Urothelium cell line (cell line): Measurements from ENCODE around the gene ZNF385A.
"Not testable (repeated sequence)": the region's sequence is repeated elsewhere in the genome, so short reads cannot be mapped to it uniquely, and the experiment has no call there.

ENCODE experiments used
- DNase-seq: peaks from one replicate; pipeline ENCODE4 v3.0.0; 2011; ENCODE audit warnings: low spot score, mixed read lengths
- FAIRE-seq: peaks from 2 replicates; lab custom pipeline; 2011; peaks lifted over from hg19 to GRCh38; lab: Jason Lieb, UNC

The ZNF385A gene

GRCh38 chr12:54333420-54334034 is 51.0 kb downstream of the ZNF385A start:
- no peak for DNase-seq
- no peak for FAIRE-seq

GRCh38 chr12:54331461-54331860 is 53.1 kb downstream of the ZNF385A start:
- no peak for DNase-seq
- FAIRE-seq = no peak

- no peak for FAIRE-seq
- DNase-seq = no peak
These were observed 54.1 kb downstream of the ZNF385A start for GRCh38 chr12:54330442-54330841.

GRCh38 chr12:54329759-54330158 is 54.8 kb downstream of the ZNF385A start:
- DNase-seq (no peak), FAIRE-seq (no peak)

GRCh38 chr12:54328595-54329337 is 55.8 kb downstream of the ZNF385A start:
- DNase-seq (no peak), FAIRE-seq (no peak)

GRCh38 chr12:54325442-54326109 is 59.0 kb downstream of the ZNF385A start:
- FAIRE-seq, DNase-seq: not testable (repeated sequence)

GRCh38 chr12:54324617-54325441 is 59.7 kb downstream of the ZNF385A start, which contains the start of gene COPZ1:
Gene COPZ1, plus strand, starts transcription at chr12:54325131. Its CDS starts 33 bp downstream, at chr12:54325164.
- FAIRE-seq (peak; percentile 23), DNase-seq (peak; percentile 94)

- FAIRE-seq (no peak), DNase-seq (no peak)
These were observed 63.2 kb downstream of the ZNF385A start for GRCh38 chr12:54321363-54321762.
